Mesendoderm (in vitro differentiated cells): ENCODE data around the gene PIGQ.
A peak's percentile ranks its signal among the peaks of the same experiment; 100 is the strongest.

Source experiments
- DNase-seq: peaks from one replicate; pipeline ENCODE4 v3.0.0; 2013
- H2AK5ac ChIP-seq: 2 replicates; pipeline ENCODE4 v1.6.1; 2013; ENCODE audit warnings: low read length, inconsistent platforms
- H2BK120ac ChIP-seq: 2 replicates; pipeline ENCODE4 v1.6.1; 2013; ENCODE audit warnings: low read depth, mild to moderate bottlenecking, low read length, moderate library complexity, mixed read lengths
- H2BK15ac ChIP-seq: replicated peaks from 2 replicates; pipeline ENCODE4 v1.6.1; 2013; ENCODE audit warnings: low read depth, mild to moderate bottlenecking, moderate library complexity
- H2BK5ac ChIP-seq: 2 replicates; pipeline ENCODE4 v1.6.1; 2013; ENCODE audit warnings: low read length, inconsistent platforms
- H3K18ac ChIP-seq: 2 replicates; pipeline ENCODE4 v1.6.1; 2013; ENCODE audit warnings: mild to moderate bottlenecking, low read length, mixed read lengths
- H3K23ac ChIP-seq: one replicate; pipeline ENCODE4 v1.6.1; 2013; ENCODE audit warnings: low read length
- H3K27ac ChIP-seq: 2 replicates; pipeline ENCODE4 v1.5.1; 2013; ENCODE audit warnings: low read depth, mild to moderate bottlenecking, inconsistent platforms, low read length, moderate library complexity
- H3K27me3 ChIP-seq: 2 replicates; pipeline ENCODE4 v1.6.1; 2013; ENCODE audit warnings: low read length, control low read depth, mild to moderate bottlenecking, inconsistent platforms; ENCODE audit not compliant: insufficient read depth, poor library complexity
- H3K36me3 ChIP-seq: 2 replicates; pipeline ENCODE4 v1.6.1; 2013; ENCODE audit warnings: low read length, inconsistent platforms; ENCODE audit not compliant: control insufficient read depth, insufficient read depth
- H3K4ac ChIP-seq: one replicate; pipeline ENCODE4 v1.6.1; 2013; ENCODE audit warnings: low read depth, mild to moderate bottlenecking, low read length, moderate library complexity
- H3K4me1 ChIP-seq: 2 replicates; pipeline ENCODE4 v1.6.1; 2013; ENCODE audit warnings: low read depth, low read length, inconsistent platforms; ENCODE audit not compliant: control insufficient read depth
- H3K4me2 ChIP-seq: 2 replicates; pipeline ENCODE4 v1.6.1; 2013; ENCODE audit warnings: low read length
- H3K4me3 ChIP-seq: 2 replicates; pipeline ENCODE4 v1.5.1; 2013; ENCODE audit warnings: mild to moderate bottlenecking, low read length
- H3K56ac ChIP-seq: one replicate; pipeline ENCODE4 v1.6.1; 2013; ENCODE audit warnings: low read length
- H3K79me1 ChIP-seq: 2 replicates; pipeline ENCODE4 v1.6.1; 2013; ENCODE audit warnings: low read length, inconsistent platforms
- H3K79me2 ChIP-seq: 2 replicates; pipeline ENCODE4 v1.6.1; 2013; ENCODE audit warnings: mild to moderate bottlenecking, low read length; ENCODE audit not compliant: control insufficient read depth, insufficient read depth
- H3K9ac ChIP-seq: 2 replicates; pipeline ENCODE4 v1.6.1; 2013; ENCODE audit warnings: low read length, inconsistent platforms
- H4K5ac ChIP-seq: one replicate; pipeline ENCODE4 v1.6.1; 2013; ENCODE audit warnings: low read length
- H4K8ac ChIP-seq: one replicate; pipeline ENCODE4 v1.6.1; 2013; ENCODE audit warnings: low read depth, mild to moderate bottlenecking, control low read depth, low read length, moderate library complexity
- WGBS: extraction: QIAGEN DNeasy Blood & Tissue Kit; methylation state at CpG from one replicate; pipeline ENCODE4 v1.1.7; 2013; ENCODE audit warnings: low lambda C conversion rate, missing lambda C conversion rate; ENCODE audit not compliant: insufficient coverage; ENCODE audit errors: extremely low coverage; 5-methylcytosine and 5-hydroxymethylcytosine counted together

The PIGQ gene

GRCh38 chr16:524274-525040, 45.3 kb upstream of the PIGQ start:
- H3K4me1 ChIP-seq, result peaks cover 11% of the 10 kb centered on the region
- no peak overlapping the region for H3K23ac ChIP-seq
- no peak overlapping the region for H2AK5ac ChIP-seq
- H3K36me3 ChIP-seq, result peaks cover 4% of the 10 kb centered on the region
- no peak overlapping the region for H2BK120ac ChIP-seq
- no peak overlapping the region for H2BK5ac ChIP-seq
- H3K56ac ChIP-seq, result no peak overlapping the region
- H3K18ac ChIP-seq, result no peak overlapping the region
- no peak overlapping the region for H3K27ac ChIP-seq
- no peak overlapping the region for H3K4ac ChIP-seq
- no peak overlapping the region for H3K4me2 ChIP-seq
- no peak overlapping the region for H3K9ac ChIP-seq
- H3K27me3 ChIP-seq, result no peaks in the 10 kb centered on the region
- peaks cover 20% of the 10 kb centered on the region for H3K79me2 ChIP-seq
- no peak overlapping the region for H2BK15ac ChIP-seq
- no peak for DNase-seq
- no peak overlapping the region for H3K4me3 ChIP-seq
- WGBS, result no CpG with 5 or more reads among the region's 24 CpGs
- no peak overlapping the region for H4K8ac ChIP-seq
- no peak overlapping the region for H4K5ac ChIP-seq
- peaks cover 18% of the 10 kb centered on the region for H3K79me1 ChIP-seq

GRCh38 chr16:525123-525519, 44.6 kb upstream of the PIGQ start:
- Histone ChIP-seq H3K4me3 (no peak overlapping the region), H3K4me1 (peaks cover 11% of the 10 kb centered on the region), H3K27me3 (no peaks in the 10 kb centered on the region), H2BK5ac (no peak overlapping the region), H3K79me1 (peaks cover 24% of the 10 kb centered on the region), H2BK15ac (no peak overlapping the region), H3K9ac (no peak overlapping the region), H2AK5ac (no peak overlapping the region), H4K8ac (no peak overlapping the region), H3K18ac (no peak overlapping the region), H3K79me2 (peaks cover 26% of the 10 kb centered on the region), H3K4ac (no peak overlapping the region), H4K5ac (no peak overlapping the region), H3K56ac (no peak overlapping the region), H2BK120ac (no peak overlapping the region), H3K23ac (no peak overlapping the region), H3K4me2 (no peak overlapping the region), H3K36me3 (peaks cover 4% of the 10 kb centered on the region), H3K27ac (no peak overlapping the region)
- DNase-seq, result no peak
- no CpG with 5 or more reads among the region's 8 CpGs for WGBS

DNA sequence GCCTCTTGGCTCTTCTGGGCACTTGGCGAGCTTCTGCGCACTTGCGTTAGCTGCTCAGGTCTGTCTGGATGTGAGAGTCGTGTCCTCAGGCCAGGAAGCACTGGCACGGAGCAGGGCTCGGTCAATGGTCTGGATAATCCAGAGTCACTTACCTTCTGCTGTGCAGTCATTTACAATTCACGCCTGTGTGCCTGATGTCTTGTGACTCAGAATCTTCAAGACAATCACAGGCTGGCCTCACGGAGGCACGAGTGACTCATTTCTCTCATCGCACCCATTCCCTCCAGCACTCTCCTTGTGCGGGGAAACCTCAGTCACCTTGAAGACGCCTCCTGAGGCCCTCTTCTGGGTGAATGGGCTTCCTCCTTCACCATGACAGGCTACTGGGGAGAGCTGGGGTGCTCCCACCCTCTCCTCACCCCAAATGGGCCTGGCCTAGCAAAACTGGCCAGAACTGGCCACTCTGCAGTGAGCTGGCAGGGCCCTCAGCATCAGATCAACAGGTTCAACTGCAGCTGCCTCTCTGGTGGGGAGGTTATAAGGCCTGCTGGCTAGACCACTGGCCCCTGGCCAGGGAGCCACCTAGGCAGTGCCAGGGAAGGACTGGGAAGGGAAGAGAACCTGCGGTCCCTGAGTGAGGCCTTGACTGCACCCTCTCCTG, 44.1 kb upstream of the PIGQ start:
- Histone ChIP-seq H3K4me1 (peaks cover 11% of the 10 kb centered on the region), H2BK120ac (no peak overlapping the region), H2AK5ac (no peak overlapping the region), H3K36me3 (peaks cover 1% of the 10 kb centered on the region), H4K5ac (no peak overlapping the region), H3K23ac (peak overlapping the region; percentile 0), H4K8ac (no peak overlapping the region), H3K79me2 (peaks cover 32% of the 10 kb centered on the region), H3K4me2 (peak overlapping the region; percentile 99), H2BK15ac (no peak overlapping the region), H3K4ac (no peak overlapping the region), H3K18ac (no peak overlapping the region), H3K4me3 (no peak overlapping the region), H3K56ac (peak overlapping the region; percentile 99), H3K9ac (peak overlapping the region; percentile 98), H2BK5ac (no peak overlapping the region), H3K79me1 (peaks cover 28% of the 10 kb centered on the region), H3K27me3 (no peaks in the 10 kb centered on the region), H3K27ac (no peak overlapping the region)
- peak; percentile 67 for DNase-seq
- WGBS, result no CpG with 5 or more reads among the region's 13 CpGs

- peak; percentile 87 for DNase-seq
- peak overlapping the region; percentile 99 for H3K56ac ChIP-seq
- peaks cover 39% of the 10 kb centered on the region for H3K79me2 ChIP-seq
- H3K79me1 ChIP-seq, result peaks cover 31% of the 10 kb centered on the region
- H3K4me2 ChIP-seq, result peak overlapping the region; percentile 99
- no CpG with 5 or more reads among the region's 26 CpGs for WGBS
- no peak overlapping the region for H4K5ac ChIP-seq
- peaks cover 11% of the 10 kb centered on the region for H3K4me1 ChIP-seq
- H3K18ac ChIP-seq, result peak overlapping the region; percentile 35
- H4K8ac ChIP-seq, result no peak overlapping the region
- H3K27me3 ChIP-seq, result no peaks in the 10 kb centered on the region
- peak overlapping the region; percentile 44 for H3K4ac ChIP-seq
- no peaks in the 10 kb centered on the region for H3K36me3 ChIP-seq
- no peak overlapping the region for H2BK5ac ChIP-seq
- no peak overlapping the region for H2BK15ac ChIP-seq
- no peak overlapping the region for H2BK120ac ChIP-seq
- peak overlapping the region; percentile 84 for H3K27ac ChIP-seq
- H3K23ac ChIP-seq, result peak overlapping the region; percentile 100
- H3K4me3 ChIP-seq, result peak overlapping the region; percentile 74
- peak overlapping the region; percentile 98 for H3K9ac ChIP-seq
- H2AK5ac ChIP-seq, result peak overlapping the region; percentile 43
Measured at GRCh38 chr16:526181-527014, 43.4 kb upstream of the PIGQ start.

DNA sequence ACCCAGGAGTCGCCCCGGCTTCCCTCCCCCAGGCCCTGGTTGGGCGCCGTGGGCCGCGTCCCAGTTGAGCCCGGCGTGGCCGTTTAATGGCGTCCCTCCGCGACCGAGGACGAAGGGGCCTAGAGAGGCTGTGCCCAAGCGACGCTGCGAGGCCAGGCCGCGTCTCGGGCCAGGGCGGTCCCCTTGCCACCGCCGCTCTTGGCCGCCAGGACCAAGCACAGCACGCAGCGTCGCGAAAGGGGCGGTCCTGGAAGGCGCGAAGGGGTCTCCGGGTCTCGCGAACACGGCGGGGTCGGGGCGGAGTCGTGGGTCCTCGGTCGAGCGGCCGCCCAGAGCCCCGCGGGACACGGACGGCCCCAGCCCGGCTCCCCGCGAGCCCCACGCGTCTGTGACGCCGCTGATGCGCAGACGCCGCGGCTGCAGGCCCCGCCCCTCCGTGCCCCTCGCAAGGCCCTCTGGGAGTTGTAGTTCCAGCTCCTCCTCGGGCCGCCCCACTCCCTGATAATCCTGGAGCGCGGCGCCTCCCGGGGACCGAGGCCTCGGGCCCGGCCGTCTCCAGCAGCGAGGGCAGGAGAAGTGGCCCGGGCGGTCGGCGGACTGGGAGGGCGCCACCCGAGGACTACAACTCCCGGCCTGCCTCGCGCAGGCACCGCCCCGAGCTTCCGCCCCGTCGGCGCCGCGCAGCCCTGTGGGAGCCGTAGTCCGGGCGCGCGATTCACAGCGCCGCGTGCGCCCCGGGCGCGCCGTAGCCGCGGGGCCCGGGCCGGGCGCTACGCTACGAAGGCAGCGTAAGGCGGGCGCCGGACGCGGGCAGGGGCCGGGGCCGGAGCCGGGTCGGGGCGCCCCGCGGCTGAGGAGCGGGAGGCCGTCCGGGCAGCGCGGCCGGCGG, 42.5 kb upstream of the PIGQ start, which contains the start of gene CAPN15:
CAPN15 (plus strand) TSS at position 698 of the 889 bp plus-strand sequence. CDS start 19,127 bp downstream, outside the sequence.
- Histone ChIP-seq H3K56ac (peak within 1 kb of the TSS; percentile 99), H3K4me3 (peak within 1 kb of the TSS; percentile 79), H3K4me2 (peak within 1 kb of the TSS; percentile 99), H3K27me3 (no peaks in the 10 kb centered on the region), H3K27ac (peak within 1 kb of the TSS; percentile 84), H3K36me3 (no peaks in the 10 kb centered on the region), H2AK5ac (peak within 1 kb of the TSS; percentile 43), H3K9ac (peak within 1 kb of the TSS; percentile 98), H4K5ac (no peak within 1 kb of the TSS), H3K23ac (peak within 1 kb of the TSS; percentile 100), H2BK5ac (peak within 1 kb of the TSS; percentile 35), H3K79me2 (peaks cover 47% of the 10 kb centered on the region), H2BK15ac (no peak within 1 kb of the TSS), H3K18ac (peak within 1 kb of the TSS; percentile 81), H3K79me1 (peaks cover 31% of the 10 kb centered on the region), H3K4me1 (peaks cover 11% of the 10 kb centered on the region), H3K4ac (peak within 1 kb of the TSS; percentile 82), H4K8ac (no peak within 1 kb of the TSS), H2BK120ac (no peak within 1 kb of the TSS)
- peak; percentile 94 for DNase-seq
- no CpG with 5 or more reads among the region's 129 CpGs for WGBS
